ENCODE data around the gene RASSF8.

The RASSF8 gene

DNA sequence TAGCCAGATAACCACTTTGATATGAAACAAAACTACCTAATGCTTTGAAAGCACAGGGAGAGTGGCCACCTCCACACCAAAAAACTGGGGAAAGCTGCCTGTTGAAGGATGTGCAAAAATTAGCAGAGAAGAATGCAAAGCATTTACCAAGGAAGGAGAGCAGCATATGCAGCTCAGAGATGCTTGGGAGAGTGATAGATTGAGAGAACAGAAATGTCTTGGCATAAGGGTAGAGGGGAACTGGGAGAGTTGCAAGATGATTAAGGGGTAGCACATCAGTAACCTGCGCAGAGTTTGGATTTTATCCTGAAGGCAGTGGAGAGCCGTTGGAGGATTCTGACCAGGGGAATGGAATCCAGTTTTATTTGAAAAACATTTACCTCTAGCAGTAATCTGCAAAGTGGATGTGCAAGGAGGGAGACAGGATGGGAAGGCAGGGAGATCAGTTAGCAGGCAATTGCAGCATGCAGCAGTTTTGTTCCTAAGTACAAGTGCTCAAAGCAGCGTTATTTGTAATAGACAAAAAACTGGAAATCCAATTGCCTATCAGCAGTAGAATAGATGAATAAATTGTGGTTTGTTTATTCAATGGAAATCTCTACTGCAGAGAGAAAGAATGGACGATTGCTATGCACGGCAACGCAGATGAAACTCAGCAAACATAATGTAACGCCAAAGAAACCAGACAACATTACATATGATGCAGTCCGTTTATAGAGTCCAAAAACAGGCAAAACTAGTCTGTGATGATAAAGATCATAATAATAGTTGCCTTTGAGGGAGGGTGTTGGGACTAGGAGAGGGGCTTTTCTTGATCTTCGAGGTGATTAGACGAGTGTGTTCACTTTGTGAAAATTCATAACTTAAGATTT, 84.9 kb downstream of the RASSF8 start:
- DNase-seq (ENCODE audit: low spot score) = no peak

DNA sequence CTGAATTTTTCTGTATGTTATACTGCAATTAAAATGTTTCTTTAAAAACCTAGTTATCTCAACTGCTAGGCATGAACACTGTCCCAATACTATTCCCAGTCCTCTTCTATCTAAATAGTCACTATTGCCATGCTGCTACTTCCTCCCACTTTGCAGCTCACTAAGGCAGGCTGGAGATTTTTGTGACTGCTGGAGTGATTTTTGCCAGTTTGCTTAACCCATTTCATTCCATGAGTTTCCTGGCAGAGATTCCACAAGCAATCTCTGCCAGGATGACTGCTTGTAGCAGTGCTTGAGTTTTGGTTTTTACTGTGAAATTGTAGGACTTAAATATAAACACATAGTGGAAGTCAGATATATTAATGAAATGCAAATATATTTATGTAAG, 85.5 kb downstream of the RASSF8 start:
- TF ChIP-seq, protein P1, sequence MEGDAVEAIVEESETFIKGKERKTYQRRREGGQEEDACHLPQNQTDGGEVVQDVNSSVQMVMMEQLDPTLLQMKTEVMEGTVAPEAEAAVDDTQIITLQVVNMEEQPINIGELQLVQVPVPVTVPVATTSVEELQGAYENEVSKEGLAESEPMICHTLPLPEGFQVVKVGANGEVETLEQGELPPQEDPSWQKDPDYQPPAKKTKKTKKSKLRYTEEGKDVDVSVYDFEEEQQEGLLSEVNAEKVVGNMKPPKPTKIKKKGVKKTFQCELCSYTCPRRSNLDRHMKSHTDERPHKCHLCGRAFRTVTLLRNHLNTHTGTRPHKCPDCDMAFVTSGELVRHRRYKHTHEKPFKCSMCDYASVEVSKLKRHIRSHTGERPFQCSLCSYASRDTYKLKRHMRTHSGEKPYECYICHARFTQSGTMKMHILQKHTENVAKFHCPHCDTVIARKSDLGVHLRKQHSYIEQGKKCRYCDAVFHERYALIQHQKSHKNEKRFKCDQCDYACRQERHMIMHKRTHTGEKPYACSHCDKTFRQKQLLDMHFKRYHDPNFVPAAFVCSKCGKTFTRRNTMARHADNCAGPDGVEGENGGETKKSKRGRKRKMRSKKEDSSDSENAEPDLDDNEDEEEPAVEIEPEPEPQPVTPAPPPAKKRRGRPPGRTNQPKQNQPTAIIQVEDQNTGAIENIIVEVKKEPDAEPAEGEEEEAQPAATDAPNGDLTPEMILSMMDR (IDR thresholded peaks at IDR 0.05; ENCODE audit: extremely low read depth, insufficient read depth, missing control alignments) = no peak
- in situ Hi-C loops (cut with MboI; ENCODE audit: low pct_unique_long_range_greater_than_20kb, low sequenced_read_pairs, unreplicated experiment) = no loop called here
- DNase-seq (ENCODE audit: low spot score) = no peak

More for the DNA sequence above, 84.9 kb downstream of the RASSF8 start:
- in situ Hi-C loops (cut with MboI; ENCODE audit: low pct_unique_long_range_greater_than_20kb, low sequenced_read_pairs, unreplicated experiment) = no loop called here
- TF ChIP-seq, protein P1 (IDR thresholded peaks at IDR 0.05; ENCODE audit: extremely low read depth, insufficient read depth, missing control alignments) = no peak

DNA sequence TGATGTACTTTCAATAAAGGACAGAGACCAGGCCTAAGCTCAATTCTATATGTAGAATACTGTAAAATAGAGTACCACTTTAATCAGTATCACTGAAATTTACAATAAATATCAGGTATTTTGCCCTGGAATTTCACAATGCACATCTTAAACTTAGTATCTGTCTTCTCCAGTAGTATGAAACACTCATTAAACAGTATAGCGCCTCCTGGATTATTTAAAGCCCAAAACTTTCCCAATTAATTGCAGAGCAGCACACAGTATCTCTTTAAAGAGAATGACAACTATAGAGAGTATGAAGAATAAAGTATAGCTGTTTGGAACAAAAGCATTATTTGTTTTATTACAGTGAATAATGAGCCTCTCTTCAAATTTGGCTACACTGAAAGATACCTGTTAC, 86.1 kb downstream of the RASSF8 start:
- in situ Hi-C loops (cut with MboI; ENCODE audit: low pct_unique_long_range_greater_than_20kb, low sequenced_read_pairs, unreplicated experiment) = no loop called here
- TF ChIP-seq, protein P1 (IDR thresholded peaks at IDR 0.05; ENCODE audit: extremely low read depth, insufficient read depth, missing control alignments) = no peak
- no peak for DNase-seq (ENCODE audit: low spot score)

DNA sequence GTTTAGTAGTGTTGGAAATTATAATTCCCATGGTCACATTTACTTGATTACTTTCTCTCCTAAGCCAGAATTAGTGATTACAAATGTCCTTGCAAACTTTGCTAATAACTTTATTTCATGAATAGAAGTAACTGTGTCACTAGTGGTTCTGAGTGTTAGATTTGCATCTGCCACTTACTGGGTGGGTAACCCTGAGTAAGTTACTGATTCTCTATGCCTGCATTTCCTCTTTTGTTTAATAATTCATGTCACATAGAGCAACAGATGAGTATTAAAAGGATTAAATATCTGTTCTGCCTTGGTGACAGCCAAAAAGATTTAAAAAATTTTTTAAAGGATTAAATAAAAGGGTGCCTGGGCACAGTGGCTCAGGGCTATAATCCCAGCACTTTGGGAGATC, 87.7 kb downstream of the RASSF8 start:
- DNase-seq (ENCODE audit: low spot score) = no peak
- TF ChIP-seq, protein P1 (IDR thresholded peaks at IDR 0.05; ENCODE audit: extremely low read depth, insufficient read depth, missing control alignments) = no peak
- in situ Hi-C loops (cut with MboI; ENCODE audit: low pct_unique_long_range_greater_than_20kb, low sequenced_read_pairs, unreplicated experiment) = no loop called here

DNA sequence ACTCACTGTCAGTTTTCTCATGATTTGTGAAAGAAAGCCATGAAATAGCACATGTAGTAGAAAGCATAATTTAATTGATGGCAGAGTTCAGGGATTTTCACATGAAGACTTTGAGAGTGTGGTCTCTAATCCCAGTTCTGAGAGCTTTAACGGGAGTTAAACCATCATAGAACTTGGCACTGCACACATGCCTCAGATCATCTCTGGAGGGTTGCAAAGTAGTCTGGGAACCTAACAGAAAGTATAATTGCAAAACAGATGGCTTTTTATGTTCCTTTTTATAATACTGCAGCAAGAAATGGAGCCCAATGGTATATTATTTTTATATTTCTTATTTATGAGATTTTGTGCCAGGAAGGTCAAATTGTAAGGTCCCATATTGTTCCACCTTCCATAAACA, 88.4 kb downstream of the RASSF8 start:
- TF ChIP-seq, protein P1 (IDR thresholded peaks at IDR 0.05; ENCODE audit: extremely low read depth, insufficient read depth, missing control alignments) = no peak
- in situ Hi-C loops (cut with MboI; ENCODE audit: low pct_unique_long_range_greater_than_20kb, low sequenced_read_pairs, unreplicated experiment) = no loop called here
- DNase-seq (ENCODE audit: low spot score) = no peak

DNA sequence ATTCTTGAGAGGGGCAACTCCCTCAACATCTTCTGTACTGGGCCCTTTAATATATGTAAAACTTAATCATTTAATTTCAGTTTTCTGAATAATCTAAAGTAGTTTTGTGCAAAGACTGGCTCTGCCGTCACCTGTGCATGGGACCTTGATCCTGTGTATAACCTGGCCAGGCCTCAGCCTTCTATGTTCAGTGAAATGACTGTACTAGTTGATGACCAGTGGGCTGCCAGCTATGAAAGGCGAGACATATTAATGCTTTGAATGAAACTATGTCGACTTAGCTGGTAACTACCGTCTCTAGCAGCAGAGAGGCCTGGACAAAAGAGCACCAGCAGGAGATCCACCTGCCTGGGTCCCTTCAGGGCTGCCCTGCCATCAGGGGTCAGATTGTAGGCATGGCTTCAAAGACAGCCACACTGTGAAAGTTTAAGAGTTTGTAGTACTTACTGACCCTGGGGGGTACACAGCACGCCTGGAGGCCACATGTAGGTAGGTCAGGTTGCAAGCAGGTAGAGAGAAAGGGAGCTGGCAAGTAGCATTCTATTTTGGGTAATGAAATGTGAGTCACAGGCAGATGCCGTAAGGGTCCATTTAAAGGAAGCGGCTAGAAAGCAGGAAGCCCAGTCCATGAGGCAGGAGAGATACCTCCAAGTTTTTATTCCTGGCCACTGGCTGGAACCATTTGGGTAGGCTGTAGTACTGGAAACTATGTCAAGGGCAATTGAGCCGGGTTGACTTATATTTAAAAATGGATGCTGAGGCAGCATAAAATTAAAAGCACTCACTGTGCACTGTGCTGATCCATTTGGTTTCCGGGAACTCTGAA, 89.1 kb downstream of the RASSF8 start:
- TF ChIP-seq, protein P1 (IDR thresholded peaks at IDR 0.05; ENCODE audit: extremely low read depth, insufficient read depth, missing control alignments) = no peak
- DNase-seq (ENCODE audit: low spot score) = no peak
- in situ Hi-C loops (cut with MboI; ENCODE audit: low pct_unique_long_range_greater_than_20kb, low sequenced_read_pairs, unreplicated experiment) = no loop called here

Data from GM13977 (cell line).